OCI-LY3 (cell line): ENCODE measurements around the gene CCDC136.

Experiments used
- H2AFZ ChIP-seq: fragments of 200-600, 300-600 bp; shearing (Covaris generic); 2 replicates; pipeline ENCODE4 v1.6.0; 2014; ENCODE audit warnings: antibody characterized with exemption, low read depth, low read length
- H3K27ac ChIP-seq: fragments of 200-600, 300-600 bp; sonication (generic); 2 replicates; pipeline ENCODE4 v1.5.1; 2014; ENCODE audit warnings: mild to moderate bottlenecking, low read length, moderate library complexity, mixed read lengths
- H3K27me3 ChIP-seq: fragments of 200-600, 300-600 bp; sonication (generic); 2 replicates; pipeline ENCODE4 v1.6.1; 2014; ENCODE audit warnings: low read depth, low read length, mixed read lengths
- H3K36me3 ChIP-seq: fragments of 200-600, 300-600 bp; sonication (generic); replicated peaks from 2 replicates; pipeline ENCODE3; 2014; ENCODE audit warnings: low read depth, low read length, mixed read lengths
- H3K4me1 ChIP-seq: fragments of 300-600, 200-600 bp; sonication (generic); 2 replicates; pipeline ENCODE4 v1.6.1; 2014; ENCODE audit warnings: low read length, mixed read lengths
- H3K4me2 ChIP-seq: fragments of 200-600, 300-600 bp; sonication (generic); 2 replicates; pipeline ENCODE4 v1.6.1; 2014; ENCODE audit warnings: low read length, mixed read lengths
- H3K4me3 ChIP-seq: fragments of 300-600, 200-600 bp; sonication (generic); 2 replicates; pipeline ENCODE4 v1.5.1; 2014; ENCODE audit warnings: antibody characterized with exemption, mild to moderate bottlenecking, low read length, moderate library complexity
- H3K79me2 ChIP-seq: fragments of 300-600, 200-600 bp; shearing (Covaris generic); 2 replicates; pipeline ENCODE4 v1.6.1; 2014; ENCODE audit warnings: mild to moderate bottlenecking, low read length, mixed read lengths
- H3K9ac ChIP-seq: fragments of 300-600, 200-600 bp; shearing (Covaris generic); 2 replicates; pipeline ENCODE4 v1.6.0; 2014; ENCODE audit warnings: mild to moderate bottlenecking, low read length, moderate library complexity
- H3K9me3 ChIP-seq: fragments of 200-600, 300-600 bp; shearing (Covaris generic); 2 replicates; pipeline ENCODE4 v1.6.1; 2014; ENCODE audit warnings: low read length, mixed read lengths; ENCODE audit not compliant: insufficient read depth
- H4K20me1 ChIP-seq: fragments of 200-600, 300-600 bp; sonication (generic); 2 replicates; pipeline ENCODE4 v1.6.1; 2016; ENCODE audit warnings: low read length, mixed read lengths; ENCODE audit not compliant: insufficient read depth
- CTCF ChIP-seq: fragments of 200-600, 300-600 bp; sonication (generic); IDR thresholded peaks from 2 replicates; pipeline ENCODE4 v1.5.1; 2014; ENCODE audit warnings: antibody characterized with exemption, low read length, low read depth
- EZH2phosphoT487 ChIP-seq: fragments of 200-600 bp; shearing (Covaris generic); IDR thresholded peaks from 2 replicates; pipeline ENCODE4 v1.6.1; 2018; ENCODE audit warnings: antibody characterized with exemption, mixed run types, low read depth

CCDC136 gene

DNA sequence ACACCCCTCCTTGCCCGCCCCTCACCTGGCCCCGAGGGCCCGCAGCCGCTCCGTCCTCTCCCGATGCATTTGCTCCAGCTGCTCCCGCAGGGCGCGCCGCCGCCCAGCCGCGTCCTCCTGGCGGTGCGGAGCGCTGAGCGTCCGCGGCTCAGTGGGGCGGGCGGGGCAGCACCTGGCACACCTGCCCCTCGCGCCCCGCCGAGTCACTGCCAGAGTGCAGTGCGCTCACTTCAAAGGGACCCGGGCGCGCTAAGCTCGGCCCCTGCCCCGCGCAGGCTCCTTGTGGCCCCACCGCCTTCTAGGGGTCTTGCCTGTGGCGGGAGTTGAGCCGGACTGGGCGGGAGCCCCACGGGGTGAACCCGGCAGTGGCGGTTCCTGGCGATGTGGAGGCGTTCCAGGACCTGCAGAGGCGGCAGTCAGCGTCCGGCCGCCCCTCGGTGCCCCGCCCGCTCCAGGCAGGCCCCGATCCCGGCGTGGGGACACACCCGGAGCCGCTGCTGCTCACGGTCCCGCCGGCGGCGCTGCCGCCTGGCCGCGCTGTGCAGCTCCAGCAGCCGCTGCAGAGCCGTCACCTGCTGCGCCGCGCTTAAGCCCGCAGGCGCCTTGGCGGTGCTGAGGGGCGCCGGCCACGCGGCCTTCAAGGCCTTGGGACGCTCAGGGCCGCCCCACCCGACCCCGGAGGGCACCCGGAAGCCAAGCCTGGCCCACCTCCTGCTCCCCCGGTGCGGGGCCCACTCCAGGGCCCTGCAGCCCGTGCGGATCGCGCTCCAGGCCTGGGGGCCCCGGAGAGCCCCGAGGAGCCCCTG is 77.6 kb downstream of the CCDC136 start:
- Histone ChIP-seq H3K4me2 (peak overlapping the region; percentile 93), H3K27me3 (no peaks in the 10 kb centered on the region), H3K79me2 (peaks cover 13% of the 10 kb centered on the region), H4K20me1 (peaks cover 6% of the 10 kb centered on the region; the same call in 1 of the 2 replicates), H2AFZ (no peak overlapping the region), H3K4me3 (peak overlapping the region; percentile 78), H3K9me3 (no peaks in the 10 kb centered on the region), H3K9ac (peak overlapping the region; percentile 45; the same call in 1 of the 2 replicates), H3K4me1 (no peaks in the 10 kb centered on the region), H3K27ac (no peak overlapping the region), H3K36me3 (peaks cover 22% of the 10 kb centered on the region)
- TF ChIP-seq CTCF (peak; percentile 13; the same call in 1 of the 2 replicates), EZH2phosphoT487 (no peak)

GRCh38 chr7:128869944-128870285 is 78.1 kb downstream of the CCDC136 start:
- TF ChIP-seq CTCF, result no peak
- no peak for TF ChIP-seq EZH2phosphoT487
- no peak overlapping the region for H3K27ac ChIP-seq
- no peak overlapping the region for H2AFZ ChIP-seq
- H3K4me3 ChIP-seq, result peak overlapping the region; percentile 78
- no peaks in the 10 kb centered on the region for H3K9me3 ChIP-seq
- H3K4me1 ChIP-seq, result no peaks in the 10 kb centered on the region
- H3K27me3 ChIP-seq, result no peaks in the 10 kb centered on the region
- peaks cover 8% of the 10 kb centered on the region for H3K79me2 ChIP-seq
- H4K20me1 ChIP-seq, result peaks cover 6% of the 10 kb centered on the region; the same call in 1 of the 2 replicates
- H3K36me3 ChIP-seq, result peaks cover 20% of the 10 kb centered on the region
- H3K9ac ChIP-seq, result peak overlapping the region; percentile 45; the same call in 1 of the 2 replicates
- peak overlapping the region; percentile 93 for H3K4me2 ChIP-seq

DNA sequence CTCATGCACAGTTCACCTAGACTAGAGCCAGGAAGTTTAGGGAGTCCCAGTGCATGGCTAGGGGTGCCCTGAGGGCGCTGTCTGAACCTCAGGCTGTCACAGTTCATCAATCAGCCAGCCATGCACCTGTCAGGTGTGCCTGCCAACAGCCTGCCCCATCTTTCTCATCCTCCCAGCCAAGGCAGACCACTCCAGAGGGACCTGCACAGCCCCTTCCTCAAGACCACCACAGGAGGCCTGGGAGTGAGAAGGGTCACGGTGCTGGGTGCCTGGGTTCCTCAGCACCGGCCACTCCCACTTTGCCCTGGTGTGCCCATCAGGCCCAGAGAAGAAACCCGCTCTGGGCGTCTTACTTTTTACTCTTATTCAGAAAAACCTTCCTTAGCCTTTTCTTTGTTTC is 79.3 kb downstream of the CCDC136 start:
- H3K79me2 ChIP-seq, result no peaks in the 10 kb centered on the region
- no peaks in the 10 kb centered on the region for H3K9me3 ChIP-seq
- H3K4me2 ChIP-seq, result no peak overlapping the region
- H3K27me3 ChIP-seq, result no peaks in the 10 kb centered on the region
- no peak overlapping the region for H3K4me3 ChIP-seq
- no peak overlapping the region for H3K9ac ChIP-seq
- no peak for TF ChIP-seq CTCF
- no peak overlapping the region for H3K27ac ChIP-seq
- peaks cover 10% of the 10 kb centered on the region for H3K36me3 ChIP-seq
- no peak overlapping the region for H2AFZ ChIP-seq
- peaks cover 6% of the 10 kb centered on the region; the same call in 1 of the 2 replicates for H4K20me1 ChIP-seq
- no peaks in the 10 kb centered on the region for H3K4me1 ChIP-seq
